ENCODE results near the gene JARID2. TPM values are rescaled to one million over a fixed set of nuclear protein-coding genes. Genes with fewer than 3 reads are reported as not detected.

The JARID2 gene
- total and polyA plus RNA-seq, 2 of the 8 experiments (the other 6 are each of a cell fraction or from before 2014, with no cell fraction given), result 60.1 to 239 TPM

DNA sequence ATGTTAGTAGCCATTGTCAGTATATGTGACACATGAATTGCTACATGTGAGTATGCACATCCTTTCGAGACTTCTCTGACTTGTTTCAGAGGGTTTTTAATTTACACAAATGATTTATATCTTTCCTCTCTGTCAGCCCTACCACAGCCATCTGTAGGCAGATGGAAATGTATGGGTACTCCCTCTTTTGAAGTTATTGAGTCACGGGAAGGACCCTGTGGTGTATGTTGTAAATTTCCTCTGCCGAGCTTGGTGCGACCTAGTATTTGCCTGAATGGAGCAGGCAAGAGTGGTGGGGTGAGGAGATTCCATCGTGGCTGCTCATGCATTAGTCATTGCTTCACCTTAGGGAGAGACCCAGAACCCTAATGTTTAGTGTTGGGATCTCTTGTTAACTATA is 171.9 kb downstream of the JARID2 start (continued):
- TF ChIP-seq TAF7 (optimal IDR thresholded peaks at IDR 0.05; ENCODE audit: borderline replicate concordance, low read depth, low read length), result no peak
- no peak for TF ChIP-seq RXRA (IDR thresholded peaks at IDR 0.05; ENCODE audit: insufficient read depth, low read depth, low read length)
- no peak for TF ChIP-seq SP2 (IDR thresholded peaks at IDR 0.05; ENCODE audit: low read length)
- no peak for TF ChIP-seq SP4 (IDR thresholded peaks at IDR 0.05; ENCODE audit: low read length)
